Osteoblast (primary cell): ENCODE data around the gene HLA-DQB2. TPM values are rescaled to one million over a fixed set of nuclear protein-coding genes. Genes with fewer than 3 reads are reported as not detected.
"Not testable (repeated sequence)": the region's sequence is repeated elsewhere in the genome, so short reads cannot be mapped to it uniquely, and the experiment has no call there.

Experiments used
- DNase-seq: peaks from one replicate; pipeline ENCODE4 v3.0.0; 2011; ENCODE audit warnings: low spot score, mixed read lengths; ENCODE audit not compliant: insufficient read length; ENCODE audit errors: missing footprints
- H2AFZ ChIP-seq: 2 replicates; pipeline ENCODE4 v1.6.0; 2011; ENCODE audit warnings: mild to moderate bottlenecking, low read length
- H3K27ac ChIP-seq: 2 replicates; pipeline ENCODE4 v1.5.1; 2011; ENCODE audit warnings: mild to moderate bottlenecking, low read depth, low read length, moderate library complexity
- H3K27me3 ChIP-seq: 2 replicates; pipeline ENCODE4 v1.6.0; 2012; ENCODE audit warnings: mild to moderate bottlenecking, control low read depth, inconsistent platforms, low read length, moderate library complexity; ENCODE audit not compliant: insufficient read depth
- H3K36me3 ChIP-seq: 2 replicates; pipeline ENCODE4 v1.5.1; 2011; ENCODE audit warnings: mild to moderate bottlenecking, low read length, control low read depth, moderate library complexity; ENCODE audit not compliant: insufficient read depth
- H3K4me1 ChIP-seq: 2 replicates; pipeline ENCODE4 v1.5.1; 2011; ENCODE audit warnings: mild to moderate bottlenecking, low read length, control low read depth, moderate library complexity; ENCODE audit not compliant: insufficient read depth
- H3K4me2 ChIP-seq: 2 replicates; pipeline ENCODE4 v1.6.0; 2011; ENCODE audit warnings: mild to moderate bottlenecking, low read length; ENCODE audit not compliant: insufficient read depth
- H3K4me3 ChIP-seq: fragments of 200-600 bp; sonication (generic); 3 replicates; pipeline ENCODE4 v1.5.1; 2012; ENCODE audit warnings: mild to moderate bottlenecking, low read length, inconsistent platforms; ENCODE audit not compliant: insufficient read depth
- H3K79me2 ChIP-seq: 2 replicates; pipeline ENCODE4 v1.6.0; 2012; ENCODE audit warnings: mild to moderate bottlenecking, low read length, control low read depth, inconsistent platforms; ENCODE audit not compliant: insufficient read depth
- H3K9me3 ChIP-seq: 2 replicates; pipeline ENCODE4 v1.5.1; 2011; ENCODE audit warnings: low read depth, low read length, control low read depth
- H4K20me1 ChIP-seq: 2 replicates; pipeline ENCODE4 v1.6.0; 2012; ENCODE audit warnings: mild to moderate bottlenecking, low read length, control low read depth; ENCODE audit not compliant: insufficient read depth
- total RNA-seq: library from RNA; depleted of rRNA; stranded (reverse); fragments of >200 nt; gene quantifications from 2 replicates; pipeline ENCODE4 v1.2.3, GENCODE V29; 2012
- TF ChIP-seq, protein P1 (sequence below): IDR thresholded peaks from 2 replicates; pipeline ENCODE4 v1.5.1; 2011; ENCODE audit warnings: mild to moderate bottlenecking, low read depth, low read length, moderate library complexity; ENCODE audit errors: extremely low read depth

HLA-DQB2 gene
- total RNA-seq, 1 donor = not detected

DNA sequence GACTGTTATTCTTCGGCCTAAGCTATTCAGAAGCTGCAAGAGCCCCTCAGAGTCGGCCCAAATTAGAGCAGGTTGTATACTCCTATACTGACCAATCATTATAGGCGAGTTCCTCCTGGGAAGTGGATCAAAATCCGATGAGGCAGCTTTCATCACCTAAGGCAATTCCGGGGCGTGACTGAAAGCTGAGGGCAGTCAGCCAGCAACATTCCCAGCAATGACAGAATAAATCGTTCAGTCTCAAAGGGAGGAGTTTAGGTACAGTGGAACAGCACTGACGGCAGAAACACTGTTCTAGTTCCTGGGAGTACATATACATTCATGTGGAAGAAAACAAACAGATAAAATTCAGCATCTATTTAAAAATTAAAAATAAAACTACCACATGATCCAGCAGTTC lies 10.8 kb downstream of the HLA-DQB2 start:
- peaks cover 7% of the 10 kb centered on the region for H3K27me3 ChIP-seq
- no peak overlapping the region for H2AFZ ChIP-seq
- no peak overlapping the region for H3K4me3 ChIP-seq
- H3K36me3 ChIP-seq = no peaks in the 10 kb centered on the region
- H3K4me1 ChIP-seq = no peaks in the 10 kb centered on the region
- H3K4me2 ChIP-seq = no peak overlapping the region
- no peak overlapping the region for H3K27ac ChIP-seq
- TF ChIP-seq, protein P1, sequence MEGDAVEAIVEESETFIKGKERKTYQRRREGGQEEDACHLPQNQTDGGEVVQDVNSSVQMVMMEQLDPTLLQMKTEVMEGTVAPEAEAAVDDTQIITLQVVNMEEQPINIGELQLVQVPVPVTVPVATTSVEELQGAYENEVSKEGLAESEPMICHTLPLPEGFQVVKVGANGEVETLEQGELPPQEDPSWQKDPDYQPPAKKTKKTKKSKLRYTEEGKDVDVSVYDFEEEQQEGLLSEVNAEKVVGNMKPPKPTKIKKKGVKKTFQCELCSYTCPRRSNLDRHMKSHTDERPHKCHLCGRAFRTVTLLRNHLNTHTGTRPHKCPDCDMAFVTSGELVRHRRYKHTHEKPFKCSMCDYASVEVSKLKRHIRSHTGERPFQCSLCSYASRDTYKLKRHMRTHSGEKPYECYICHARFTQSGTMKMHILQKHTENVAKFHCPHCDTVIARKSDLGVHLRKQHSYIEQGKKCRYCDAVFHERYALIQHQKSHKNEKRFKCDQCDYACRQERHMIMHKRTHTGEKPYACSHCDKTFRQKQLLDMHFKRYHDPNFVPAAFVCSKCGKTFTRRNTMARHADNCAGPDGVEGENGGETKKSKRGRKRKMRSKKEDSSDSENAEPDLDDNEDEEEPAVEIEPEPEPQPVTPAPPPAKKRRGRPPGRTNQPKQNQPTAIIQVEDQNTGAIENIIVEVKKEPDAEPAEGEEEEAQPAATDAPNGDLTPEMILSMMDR = no peak
- no peaks in the 10 kb centered on the region for H3K79me2 ChIP-seq
- DNase-seq = no peak
- H3K9me3 ChIP-seq = no peaks in the 10 kb centered on the region
- H4K20me1 ChIP-seq = no peaks in the 10 kb centered on the region

DNA sequence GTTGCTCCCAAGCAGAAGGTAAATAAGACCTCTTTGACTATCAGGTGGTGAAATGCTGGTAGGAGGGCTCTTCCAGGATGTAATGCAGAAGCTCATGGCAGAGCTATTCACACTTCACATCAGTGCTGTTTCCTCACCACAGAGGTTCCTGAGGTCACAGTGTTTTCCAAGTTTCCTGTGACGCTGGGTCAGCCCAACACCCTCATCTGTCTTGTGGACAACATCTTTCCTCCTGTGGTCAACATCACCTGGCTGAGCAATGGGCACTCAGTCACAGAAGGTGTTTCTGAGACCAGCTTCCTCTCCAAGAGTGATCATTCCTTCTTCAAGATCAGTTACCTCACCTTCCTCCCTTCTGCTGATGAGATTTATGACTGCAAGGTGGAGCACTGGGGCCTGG lies 17.7 kb downstream of the HLA-DQB2 start:
- H3K4me2 ChIP-seq, H3K4me1 ChIP-seq: not testable (repeated sequence)

GRCh38 chr6:32744776-32745175 lies 18.6 kb downstream of the HLA-DQB2 start:
- H4K20me1 ChIP-seq = no peaks in the 10 kb centered on the region
- H3K9me3 ChIP-seq = no peaks in the 10 kb centered on the region
- no peak overlapping the region for H3K27ac ChIP-seq
- no peaks in the 10 kb centered on the region for H3K36me3 ChIP-seq
- no peaks in the 10 kb centered on the region for H3K79me2 ChIP-seq
- no peak overlapping the region for H2AFZ ChIP-seq
- no peaks in the 10 kb centered on the region for H3K4me1 ChIP-seq
- H3K4me2 ChIP-seq = no peak overlapping the region
- peaks cover 7% of the 10 kb centered on the region for H3K27me3 ChIP-seq
- no peak for DNase-seq
- H3K4me3 ChIP-seq = no peak overlapping the region
- TF ChIP-seq, protein P1 = no peak

More for the DNA sequence above, 17.7 kb downstream of the HLA-DQB2 start:
- not testable (repeated sequence) for H2AFZ ChIP-seq, H3K9me3 ChIP-seq, H3K27me3 ChIP-seq, H3K36me3 ChIP-seq, DNase-seq, H3K79me2 ChIP-seq, H3K27ac ChIP-seq, H3K4me3 ChIP-seq, H4K20me1 ChIP-seq

DNA sequence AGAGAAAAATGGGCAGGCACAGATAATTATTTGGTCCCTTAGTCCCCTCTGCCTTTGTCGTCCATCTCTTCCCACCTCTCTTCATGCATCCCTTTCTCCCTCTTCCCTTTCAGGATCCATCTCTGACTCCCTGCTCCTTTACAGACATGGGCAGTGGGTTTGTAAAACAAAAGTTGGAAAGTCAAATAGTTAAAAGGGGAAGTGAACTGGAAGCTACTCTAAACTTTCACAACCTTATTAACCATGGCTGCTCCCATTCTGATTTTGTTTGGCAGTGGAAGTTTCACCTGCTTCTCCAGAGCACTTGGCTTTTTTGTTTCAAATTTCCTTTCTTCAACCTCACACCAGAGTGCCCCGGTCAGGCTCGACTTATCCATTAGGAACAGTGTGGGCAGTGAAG lies 21.0 kb downstream of the HLA-DQB2 start:
- no peaks in the 10 kb centered on the region for H3K79me2 ChIP-seq
- TF ChIP-seq, protein P1 = no peak
- H3K4me3 ChIP-seq = no peak overlapping the region
- no peaks in the 10 kb centered on the region for H3K9me3 ChIP-seq
- H3K4me1 ChIP-seq = no peaks in the 10 kb centered on the region
- H3K27ac ChIP-seq = no peak overlapping the region
- H4K20me1 ChIP-seq = no peaks in the 10 kb centered on the region
- H3K27me3 ChIP-seq = no peaks in the 10 kb centered on the region
- DNase-seq = no peak
- no peak overlapping the region for H3K4me2 ChIP-seq
- no peaks in the 10 kb centered on the region for H3K36me3 ChIP-seq
- H2AFZ ChIP-seq = no peak overlapping the region
